VCaP (cell line): ENCODE results near the gene ARL2.

Experiments used
- H3K27ac ChIP-seq: fragments of 450-650 bp; 2 replicates; pipeline ENCODE4 v1.5.1; 2017
- TF ChIP-seq, protein P1 (sequence below): fragments of 450-650 bp; conservative IDR thresholded peaks from 2 replicates; pipeline ENCODE4 v1.5.1; 2017; ENCODE audit warnings: mild to moderate bottlenecking, moderate library complexity

The ARL2 gene

GRCh38 chr11:65027213-65028067, 13.5 kb downstream of the ARL2 start, which contains the start of gene SNX15:
Gene SNX15 (plus strand): TSS chr11:65027439. CDS start chr11:65027538, 99 bp downstream.
- TF ChIP-seq, protein P1, sequence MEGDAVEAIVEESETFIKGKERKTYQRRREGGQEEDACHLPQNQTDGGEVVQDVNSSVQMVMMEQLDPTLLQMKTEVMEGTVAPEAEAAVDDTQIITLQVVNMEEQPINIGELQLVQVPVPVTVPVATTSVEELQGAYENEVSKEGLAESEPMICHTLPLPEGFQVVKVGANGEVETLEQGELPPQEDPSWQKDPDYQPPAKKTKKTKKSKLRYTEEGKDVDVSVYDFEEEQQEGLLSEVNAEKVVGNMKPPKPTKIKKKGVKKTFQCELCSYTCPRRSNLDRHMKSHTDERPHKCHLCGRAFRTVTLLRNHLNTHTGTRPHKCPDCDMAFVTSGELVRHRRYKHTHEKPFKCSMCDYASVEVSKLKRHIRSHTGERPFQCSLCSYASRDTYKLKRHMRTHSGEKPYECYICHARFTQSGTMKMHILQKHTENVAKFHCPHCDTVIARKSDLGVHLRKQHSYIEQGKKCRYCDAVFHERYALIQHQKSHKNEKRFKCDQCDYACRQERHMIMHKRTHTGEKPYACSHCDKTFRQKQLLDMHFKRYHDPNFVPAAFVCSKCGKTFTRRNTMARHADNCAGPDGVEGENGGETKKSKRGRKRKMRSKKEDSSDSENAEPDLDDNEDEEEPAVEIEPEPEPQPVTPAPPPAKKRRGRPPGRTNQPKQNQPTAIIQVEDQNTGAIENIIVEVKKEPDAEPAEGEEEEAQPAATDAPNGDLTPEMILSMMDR = peak; percentile 87
- peak within 1 kb of the TSS; percentile 89 for H3K27ac ChIP-seq

- TF ChIP-seq, protein P1 = no peak
- no peak overlapping the region for H3K27ac ChIP-seq
These were observed 18.3 kb downstream of the ARL2 start for GRCh38 chr11:65032216-65032615.

GRCh38 chr11:65034423-65034822, 20.5 kb downstream of the ARL2 start:
- TF ChIP-seq, protein P1 = no peak
- no peak overlapping the region for H3K27ac ChIP-seq

DNA sequence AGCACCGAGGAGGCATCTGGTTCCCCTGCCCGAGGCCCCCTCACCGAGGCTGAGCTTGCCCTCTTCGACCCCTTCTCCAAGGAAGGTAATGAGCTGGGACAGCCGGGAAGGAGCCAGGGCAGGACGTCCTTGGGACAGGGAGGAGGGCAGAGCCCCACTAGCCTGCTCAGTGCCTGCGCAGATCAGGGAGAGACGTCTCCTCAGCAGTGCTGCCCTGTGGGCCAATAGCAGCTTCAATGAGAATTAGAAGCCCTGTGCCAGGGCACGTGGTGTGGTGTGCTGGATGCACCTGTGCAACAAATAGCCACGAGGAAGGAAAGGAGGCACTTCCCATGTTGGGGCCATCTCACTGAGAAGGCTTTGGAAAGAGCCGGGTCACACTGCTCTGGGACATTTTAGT, 21.6 kb downstream of the ARL2 start:
- TF ChIP-seq, protein P1 = no peak
- peak overlapping the region; percentile 95 for H3K27ac ChIP-seq

DNA sequence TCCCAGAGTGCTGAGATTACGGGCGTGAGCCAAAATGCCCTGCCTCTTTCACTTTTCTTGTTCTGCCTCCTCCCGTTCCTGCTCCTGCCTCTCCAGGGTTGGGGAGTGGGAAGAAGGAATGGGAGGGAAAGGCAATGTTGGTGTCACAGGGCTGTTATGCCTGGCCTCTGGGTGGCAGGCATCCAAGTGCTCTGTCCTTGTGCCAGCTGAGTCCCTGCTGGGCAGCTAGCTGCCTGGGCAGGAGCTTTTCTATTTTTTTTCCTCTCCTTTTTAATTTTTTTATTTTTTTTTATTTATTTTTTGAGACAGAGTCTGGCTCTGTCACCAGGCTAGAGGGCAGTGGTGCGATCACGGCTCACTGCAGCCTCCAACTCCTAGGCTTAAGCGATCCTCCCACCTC, 23.0 kb downstream of the ARL2 start:
- H3K27ac ChIP-seq = peak overlapping the region; percentile 95
- TF ChIP-seq, protein P1 = peak; percentile 45

GRCh38 chr11:65040520-65040846, 26.5 kb downstream of the ARL2 start:
- H3K27ac ChIP-seq = peak overlapping the region; percentile 95
- TF ChIP-seq, protein P1 = no peak

DNA sequence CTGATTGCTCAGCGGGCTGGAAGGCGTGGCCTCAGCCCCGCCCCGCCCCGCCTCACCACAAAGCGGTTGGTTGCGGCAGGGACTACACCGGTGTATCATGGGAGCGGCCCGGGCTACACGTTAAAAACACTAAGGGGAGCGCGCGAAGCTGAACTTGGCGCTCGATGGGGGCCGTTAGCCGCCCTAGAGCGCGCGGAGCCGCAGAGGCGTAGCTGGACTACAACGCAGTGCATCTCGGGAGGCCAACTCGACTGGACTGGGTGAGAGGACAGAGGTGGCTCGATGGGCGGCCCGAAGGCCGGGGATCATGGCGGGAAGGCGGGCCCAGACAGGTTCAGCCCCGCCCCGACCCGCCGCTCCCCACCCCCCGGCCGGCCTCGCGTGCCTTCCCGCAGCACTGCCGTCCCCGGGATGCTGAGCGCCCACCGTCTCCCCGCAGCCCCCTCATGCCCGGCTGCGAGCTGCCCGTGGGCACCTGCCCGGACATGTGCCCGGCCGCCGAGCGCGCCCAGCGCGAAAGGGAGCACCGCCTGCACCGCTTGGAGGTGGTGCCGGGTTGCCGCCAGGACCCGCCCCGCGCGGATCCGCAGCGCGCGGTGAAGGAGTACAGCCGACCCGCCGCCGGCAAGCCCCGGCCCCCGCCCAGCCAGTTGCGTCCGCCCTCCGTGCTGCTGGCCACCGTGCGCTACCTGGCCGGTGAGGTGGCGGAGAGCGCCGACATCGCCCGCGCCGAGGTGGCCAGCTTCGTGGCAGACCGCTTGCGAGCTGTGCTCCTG, 27.1 kb downstream of the ARL2 start, which contains the start of gene SAC3D1:
Gene SAC3D1 (plus strand): TSS at position 364 of the 776 bp plus-strand sequence. CDS start 83 bp downstream, at position 447.
- TF ChIP-seq, protein P1 = no peak
- peak within 1 kb of the TSS; percentile 95 for H3K27ac ChIP-seq
